HS-27A (cell line): Measurements from ENCODE around the gene LIPN.
A peak's percentile ranks its signal among the peaks of the same experiment; 100 is the strongest.
"Not testable (repeated sequence)": the region's sequence is repeated elsewhere in the genome, so short reads cannot be mapped to it uniquely, and the experiment has no call there.

ENCODE experiments used
- DNase-seq: peaks from one replicate; pipeline ENCODE4 v3.0.0-alpha.2; 2012; ENCODE audit warnings: low read depth, missing footprints

The LIPN gene, protein sequence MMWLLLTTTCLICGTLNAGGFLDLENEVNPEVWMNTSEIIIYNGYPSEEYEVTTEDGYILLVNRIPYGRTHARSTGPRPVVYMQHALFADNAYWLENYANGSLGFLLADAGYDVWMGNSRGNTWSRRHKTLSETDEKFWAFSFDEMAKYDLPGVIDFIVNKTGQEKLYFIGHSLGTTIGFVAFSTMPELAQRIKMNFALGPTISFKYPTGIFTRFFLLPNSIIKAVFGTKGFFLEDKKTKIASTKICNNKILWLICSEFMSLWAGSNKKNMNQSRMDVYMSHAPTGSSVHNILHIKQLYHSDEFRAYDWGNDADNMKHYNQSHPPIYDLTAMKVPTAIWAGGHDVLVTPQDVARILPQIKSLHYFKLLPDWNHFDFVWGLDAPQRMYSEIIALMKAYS

GRCh38 chr10:88759366-88760101 lies at the start of gene LIPN:
LIPN (plus strand) TSS chr10:88760020; CDS start chr10:88761406, 1,386 bp downstream.
- no peak for DNase-seq

- no peak for DNase-seq
Observed at GRCh38 chr10:88715517-88715916, 44.3 kb upstream of the LIPN start.

DNA sequence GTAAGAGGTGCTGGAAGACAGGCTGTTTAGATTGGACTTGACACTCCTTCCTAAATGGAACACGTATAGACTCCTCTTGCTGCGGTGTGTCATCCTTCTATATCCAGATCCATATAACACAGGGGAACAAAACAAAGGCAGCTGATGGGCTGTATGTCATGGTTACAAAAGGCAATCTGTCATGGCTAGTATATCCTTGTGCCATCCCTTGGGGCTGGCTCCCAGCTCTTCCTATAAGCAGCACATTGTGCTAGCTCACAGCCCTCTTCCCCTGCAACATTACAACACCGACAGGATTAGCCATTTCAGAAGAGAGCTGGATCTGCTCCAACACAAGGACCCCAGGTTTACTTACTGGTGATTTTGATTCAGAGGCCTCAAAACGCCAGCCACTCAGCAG lies 38.4 kb upstream of the LIPN start:
- DNase-seq, result no peak

GRCh38 chr10:88725798-88726197 lies 34.0 kb upstream of the LIPN start:
- no peak for DNase-seq

DNA sequence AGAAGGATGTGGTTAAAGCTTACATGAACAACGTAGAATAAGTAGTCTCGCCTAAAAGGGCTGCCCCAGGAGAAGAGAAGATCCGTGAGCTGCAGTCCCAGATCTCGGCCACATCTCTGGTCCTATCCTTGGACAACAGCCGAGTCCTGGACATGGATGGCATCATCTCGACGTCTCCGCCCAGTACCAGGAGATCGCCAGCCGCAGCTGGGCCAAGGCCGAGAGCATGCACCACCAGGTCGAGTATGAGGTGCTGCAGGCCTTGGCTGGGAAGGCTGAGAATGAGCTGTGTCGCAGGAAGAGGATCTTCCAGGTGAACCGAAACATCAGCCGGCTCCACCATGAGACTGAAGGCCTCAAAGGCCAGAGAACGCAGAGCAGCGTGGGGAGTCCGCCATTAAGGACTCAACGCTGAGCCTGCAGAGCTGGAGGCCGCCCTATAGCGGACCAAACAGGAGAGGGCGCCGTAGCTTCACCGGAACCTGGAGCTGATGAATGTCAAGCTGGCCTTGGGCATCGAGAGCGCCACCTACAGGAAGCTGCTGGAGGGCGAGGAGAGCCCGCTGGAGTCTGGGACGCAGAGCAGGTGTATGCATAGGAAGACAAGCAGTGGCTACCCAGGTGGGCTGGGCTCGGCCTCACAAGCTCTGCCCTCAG lies 31.6 kb upstream of the LIPN start:
- no peak for DNase-seq

GRCh38 chr10:88730864-88731263 lies 29.0 kb upstream of the LIPN start:
- DNase-seq, result no peak

DNA sequence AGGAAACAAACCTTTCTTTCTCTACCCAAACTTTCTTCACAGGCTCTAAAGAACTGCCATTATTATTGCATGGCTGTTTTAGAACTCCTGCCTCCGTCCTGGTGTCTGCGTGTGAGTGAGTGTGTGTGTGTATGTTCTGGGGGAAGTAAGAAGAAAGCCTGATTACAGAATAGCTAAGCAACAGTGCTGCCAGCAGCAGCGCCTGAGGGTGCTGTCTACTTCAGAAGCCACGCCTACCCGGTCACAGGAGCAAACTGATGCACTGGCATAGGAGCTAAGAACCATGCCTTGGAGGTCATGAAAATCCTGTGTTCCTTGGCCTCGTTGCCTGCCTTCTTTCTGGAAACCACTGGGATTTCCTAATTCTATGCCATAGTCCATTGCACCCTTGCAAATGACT lies 28.5 kb upstream of the LIPN start:
- no peak for DNase-seq

- DNase-seq, result no peak
Observed at GRCh38 chr10:88733215-88733614, 26.6 kb upstream of the LIPN start.

- no peak for DNase-seq
Observed at GRCh38 chr10:88735661-88736060, 24.2 kb upstream of the LIPN start.

DNA sequence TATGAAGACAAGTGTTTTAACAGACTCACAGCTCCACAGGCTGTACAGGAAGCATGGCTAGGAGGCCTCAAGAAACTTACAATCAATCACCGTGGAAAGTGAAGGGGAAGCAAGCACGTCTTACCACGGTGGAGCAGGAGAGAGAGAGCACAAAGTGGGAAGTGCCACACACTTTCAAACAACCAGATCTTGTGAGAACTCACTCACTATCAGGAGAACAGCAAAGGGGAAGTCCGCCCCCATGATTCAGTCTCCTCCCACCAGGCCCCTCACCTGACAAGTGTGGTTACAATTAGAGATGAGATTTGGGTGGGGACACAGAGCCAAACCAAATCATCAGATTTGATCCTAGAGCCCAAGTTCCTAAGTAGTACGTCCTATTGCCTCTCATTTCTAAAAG lies 17.9 kb upstream of the LIPN start:
- DNase-seq, result not testable (repeated sequence)

DNA sequence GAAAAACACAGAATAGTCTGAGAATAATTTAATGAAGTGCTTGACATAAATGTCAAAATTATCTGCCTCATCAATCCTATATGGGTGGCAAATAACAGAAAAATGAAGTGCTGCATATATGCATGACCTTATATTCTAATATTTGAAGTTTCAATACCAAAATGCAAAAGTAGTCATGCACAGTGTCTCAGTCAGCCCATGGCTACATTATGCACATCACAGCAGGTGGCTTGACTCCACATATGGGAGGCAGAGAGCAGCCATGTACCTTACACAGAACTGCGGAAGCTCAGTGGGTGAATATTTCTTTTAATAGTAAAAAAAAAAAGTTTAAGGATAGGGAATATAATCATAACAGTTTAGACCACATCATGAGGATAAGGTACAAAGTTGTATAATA lies 17.4 kb upstream of the LIPN start:
- DNase-seq, result no peak

DNA sequence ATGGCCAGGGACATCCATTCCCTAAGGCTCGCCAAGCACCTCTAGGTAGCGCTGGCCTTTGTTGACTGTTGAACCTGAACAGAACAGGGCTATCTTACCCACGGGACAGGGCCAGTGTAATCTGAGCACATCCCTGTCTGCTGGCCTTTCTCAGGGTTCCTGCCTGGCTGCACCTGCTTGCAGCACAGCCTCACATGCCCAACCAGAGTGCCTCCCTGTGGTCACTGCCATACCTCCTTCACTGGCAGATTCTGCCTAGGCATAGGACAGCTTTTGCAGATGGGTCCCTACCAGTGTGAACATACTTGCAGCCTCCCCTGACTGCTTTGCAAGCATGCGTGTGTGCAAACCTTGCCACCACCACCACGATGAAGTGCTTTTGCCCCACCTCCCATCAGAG lies 15.8 kb upstream of the LIPN start:
- DNase-seq, result no peak

DNA sequence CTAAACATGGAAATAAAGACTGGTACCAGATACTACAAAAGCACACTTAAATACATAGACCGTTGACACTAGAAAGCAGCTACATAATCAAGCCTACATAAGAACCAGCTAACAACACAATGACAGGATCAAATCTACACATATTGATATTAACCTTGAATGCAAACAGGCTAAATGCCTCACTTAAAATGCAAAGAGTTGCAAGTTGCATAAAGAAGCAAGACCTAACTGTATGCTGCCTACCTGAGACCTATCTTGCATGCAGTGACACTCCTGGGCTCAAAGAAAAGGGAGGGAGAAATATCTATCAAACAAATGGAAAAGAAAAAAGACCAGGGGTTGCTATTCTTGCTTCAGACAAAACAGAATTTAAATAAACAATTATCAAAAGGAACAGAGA lies 14.2 kb upstream of the LIPN start:
- DNase-seq, result no peak

DNA sequence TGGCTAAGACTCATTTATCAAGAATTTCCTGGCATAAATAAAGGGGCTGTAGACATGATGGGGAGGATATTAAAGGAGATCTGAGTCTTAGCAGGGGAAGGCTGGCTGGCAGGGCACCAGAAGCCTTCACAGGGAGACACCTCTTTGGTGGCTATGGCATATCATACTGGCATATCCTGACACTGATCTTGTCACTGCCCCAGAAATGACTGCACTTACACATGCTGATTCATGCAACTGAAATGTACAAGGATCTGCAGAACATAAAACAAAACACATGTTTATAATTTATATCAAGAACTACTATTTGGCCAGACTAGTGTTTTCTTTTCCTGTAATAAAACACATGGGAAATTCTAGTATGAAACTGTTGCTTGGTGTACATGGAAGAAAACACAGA lies 5.5 kb upstream of the LIPN start:
- peak; percentile 7 for DNase-seq

GRCh38 chr10:88755753-88756152 lies 4.1 kb upstream of the LIPN start:
- DNase-seq, result no peak

- DNase-seq, result no peak
Observed at GRCh38 chr10:88756660-88757059, 3.2 kb upstream of the LIPN start.

- no peak for DNase-seq
Observed at GRCh38 chr10:88762906-88763305, 3.1 kb downstream of the LIPN start.

DNA sequence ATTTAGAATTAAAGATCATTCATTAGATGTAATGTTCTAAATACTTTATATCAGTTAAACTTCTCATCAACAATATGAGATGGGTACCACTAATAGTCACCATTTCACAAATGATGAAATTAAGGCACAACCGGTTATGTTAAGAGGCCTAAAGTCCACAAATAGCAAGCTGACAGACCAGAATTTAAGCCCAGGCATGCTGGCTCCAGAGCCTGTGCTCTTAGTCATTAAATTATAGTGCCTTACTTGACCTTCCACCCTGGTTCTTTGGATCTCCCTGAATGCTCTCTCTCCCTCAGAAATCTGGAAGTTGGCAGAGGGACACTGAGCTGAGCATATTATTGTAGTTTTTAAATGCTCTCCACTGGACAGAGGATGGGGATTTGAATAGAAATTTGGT lies 3.6 kb downstream of the LIPN start:
- DNase-seq, result no peak

- DNase-seq, result no peak
Observed at GRCh38 chr10:88764110-88764509, 4.3 kb downstream of the LIPN start.

- no peak for DNase-seq
Observed at GRCh38 chr10:88765816-88766215, 6.0 kb downstream of the LIPN start.

DNA sequence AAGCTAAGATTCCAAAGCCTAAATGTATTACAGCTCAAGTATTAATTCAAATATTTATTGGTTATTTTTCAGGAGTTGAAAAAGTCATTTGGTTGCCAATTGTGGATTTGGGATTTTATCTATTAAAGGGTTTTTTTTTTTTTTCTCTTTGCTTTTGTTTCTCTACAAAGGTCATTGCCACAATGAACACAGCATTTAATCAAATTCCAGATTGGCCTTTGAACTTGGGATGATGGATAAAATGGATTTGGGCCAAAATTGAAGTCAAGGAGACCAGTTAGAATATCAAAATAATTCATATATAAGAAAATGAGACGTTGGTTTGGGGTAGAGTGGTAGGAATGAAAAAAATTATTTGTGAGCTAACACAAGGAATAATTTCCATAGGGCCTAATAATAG lies 9.6 kb downstream of the LIPN start:
- DNase-seq, result no peak

GRCh38 chr10:88781206-88781605 lies 21.4 kb downstream of the LIPN start:
- DNase-seq, result no peak

DNA sequence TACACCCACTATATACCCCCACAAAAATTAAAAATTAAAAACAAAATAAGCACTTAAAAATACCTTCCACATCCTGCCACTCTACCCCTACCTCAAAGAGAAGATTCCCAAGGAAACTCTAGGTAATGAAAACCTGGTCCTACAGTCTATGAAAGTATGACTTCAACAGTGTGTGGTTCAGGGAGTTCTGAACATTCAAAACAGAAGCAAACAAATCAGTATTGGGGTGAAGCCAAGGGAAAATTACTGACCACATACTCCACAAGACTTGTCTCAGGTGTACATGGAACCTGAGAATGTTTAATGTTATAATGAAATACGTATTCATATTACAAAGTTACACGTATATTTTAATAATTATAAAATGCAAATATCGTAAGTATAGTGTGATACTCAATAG lies 22.4 kb downstream of the LIPN start:
- DNase-seq, result no peak
